Activated T-cell treated with anti-CD3 and anti-CD28 coated beads, Interleukin-2, amount 50 U/mL, for 72 hours (primary cell): ENCODE measurements around the gene AATF. TPM values are rescaled to one million over a fixed set of nuclear protein-coding genes. Genes with fewer than 3 reads are reported as not detected.
"Not testable (repeated sequence)": the region's sequence is repeated elsewhere in the genome, so short reads cannot be mapped to it uniquely, and the experiment has no call there.

Experiments used
- ATAC-seq, 2 donors: fragments of 150-1000 bp; cut with Tn5 transposase; replicated peaks in 1 of 2; 2 replicates each; pipeline ENCODE4 v1.10.0; 2021; ENCODE audit warnings: moderate library complexity in 2 of 2, mild to moderate bottlenecking in 1 of 2
- DNase-seq, 2 donors: peaks; one replicate each; pipeline ENCODE4 v3.0.0; 2021 to 2022; ENCODE audit warnings: mixed read lengths in 1 of 2
- H3K27ac Mint-ChIP-seq: one replicate; pipeline ENCODE4 v1.8.0; 2022; ENCODE audit warnings: mild to moderate bottlenecking, moderate library complexity, mixed read lengths
- H3K27me3 Mint-ChIP-seq: one replicate; pipeline ENCODE4 v1.8.0; 2022; ENCODE audit warnings: low read depth, mixed read lengths
- H3K36me3 Mint-ChIP-seq, 2 donors: one replicate each; pipeline ENCODE4 v1.8.0; 2022; ENCODE audit warnings: mixed read lengths in 2 of 2, mild to moderate bottlenecking in 1 of 2; ENCODE audit not compliant: insufficient read depth in 2 of 2
- H3K4me1 Mint-ChIP-seq: one replicate; pipeline ENCODE4 v1.8.0; 2022; ENCODE audit warnings: low read depth, mixed read lengths
- H3K4me3 Mint-ChIP-seq, 2 donors: one replicate each; pipeline ENCODE4 v1.8.0; 2022; ENCODE audit warnings: mild to moderate bottlenecking in 2 of 2, mixed read lengths in 2 of 2, moderate library complexity in 2 of 2
- H3K9me3 Mint-ChIP-seq, 2 donors: one replicate each; pipeline ENCODE4 v1.8.0; 2022; ENCODE audit warnings: mixed read lengths in 2 of 2
- total RNA-seq, 2 donors: library from RNA; stranded (reverse); gene quantifications; one replicate each; pipeline ENCODE4 v1.2.3, GENCODE V29; 2022

AATF gene
- total RNA-seq, 2 donors from 2014 or later: 85.1 to 91.9 TPM

DNA sequence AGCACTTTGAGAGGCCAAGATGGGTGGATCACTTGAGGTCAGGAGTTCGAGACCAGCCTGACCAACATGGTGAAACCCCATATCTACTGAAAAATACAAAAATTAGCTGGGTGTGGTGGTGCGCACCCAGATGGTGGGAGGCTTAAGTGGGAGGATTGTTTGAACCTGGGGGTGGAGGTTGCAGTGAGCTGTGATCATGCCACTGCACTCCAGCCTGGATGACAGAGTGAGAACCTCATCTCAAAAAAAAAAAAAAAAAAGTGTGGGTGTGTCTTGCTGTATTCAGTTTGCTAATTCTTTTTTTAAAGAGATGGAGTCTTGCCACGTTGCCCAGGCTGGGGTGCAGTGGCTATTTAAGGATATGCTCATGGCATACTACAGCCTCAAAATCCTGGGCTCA, 124.7 kb downstream of the AATF start:
- ATAC-seq, DNase-seq, H3K9me3 Mint-ChIP-seq, H3K4me3 Mint-ChIP-seq, H3K4me1 Mint-ChIP-seq, H3K27me3 Mint-ChIP-seq, H3K27ac Mint-ChIP-seq, H3K36me3 Mint-ChIP-seq: not testable (repeated sequence)

DNA sequence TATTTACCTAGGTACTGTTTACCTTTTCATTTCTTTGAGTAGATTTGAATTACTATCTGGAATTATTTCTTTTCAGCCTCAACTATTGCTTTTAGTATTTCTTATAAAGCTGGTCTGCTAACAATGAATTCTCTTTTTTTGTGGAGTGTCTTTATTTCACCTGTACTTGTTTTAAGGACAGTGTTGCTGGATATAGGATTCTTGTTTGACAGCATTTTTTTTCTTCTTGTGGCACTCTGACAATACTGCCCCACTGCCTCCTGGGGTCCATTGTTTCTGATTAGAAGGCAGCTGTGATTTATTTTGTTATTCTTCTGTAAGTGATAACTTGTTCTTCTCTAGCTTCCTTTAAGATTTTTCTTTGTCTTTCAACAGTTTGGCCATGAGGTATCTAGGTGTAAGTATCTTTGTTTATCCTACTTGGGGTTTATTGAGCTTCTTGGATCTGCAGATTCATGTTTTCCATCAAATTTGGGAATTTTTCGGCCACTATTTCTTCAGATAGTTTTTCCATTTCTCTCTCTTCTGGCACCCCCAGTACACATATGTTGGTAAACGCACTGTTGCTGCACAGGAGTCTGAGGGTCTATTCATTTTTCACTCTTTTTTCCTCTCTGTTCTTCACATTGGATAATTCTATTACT, 130.4 kb downstream of the AATF start:
- ATAC-seq: no peak
- Mint-ChIP-seq H3K36me3 (peaks cover 2 to 4% of the 10 kb centered on the region in 2 donors), H3K9me3 (peaks cover 3 to 6% of the 10 kb centered on the region in 2 donors), H3K4me1 (no peaks in the 10 kb centered on the region), H3K27me3 (no peaks in the 10 kb centered on the region), H3K4me3 (no peak overlapping the region), H3K27ac (no peak overlapping the region)
- DNase-seq: no peak

DNA sequence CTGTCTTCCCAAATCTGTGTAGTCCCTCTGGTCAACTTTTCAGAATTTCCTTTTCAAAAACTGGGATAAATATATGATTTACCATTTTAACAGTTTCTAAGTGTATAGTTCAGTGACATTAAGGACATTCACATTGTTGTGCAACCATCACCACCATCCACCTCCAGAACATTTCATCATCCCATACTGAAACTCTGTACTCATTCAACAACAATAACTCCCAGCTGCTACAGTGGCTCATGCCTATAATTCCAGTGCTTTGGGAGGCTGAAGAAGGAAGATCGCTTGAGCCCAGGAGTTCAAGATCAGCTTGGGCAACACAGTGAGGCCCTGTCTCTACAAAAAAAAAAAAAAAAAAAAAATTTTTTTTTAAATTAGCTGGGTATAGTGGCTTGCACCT, 131.0 kb downstream of the AATF start:
- DNase-seq (no peak), ATAC-seq (no peak)
- Mint-ChIP-seq H3K9me3 (peaks cover 3 to 6% of the 10 kb centered on the region in 2 donors), H3K27me3 (no peaks in the 10 kb centered on the region), H3K36me3 (peaks cover 2 to 4% of the 10 kb centered on the region in 2 donors), H3K4me3 (no peak overlapping the region), H3K27ac (no peak overlapping the region), H3K4me1 (no peaks in the 10 kb centered on the region)

DNA sequence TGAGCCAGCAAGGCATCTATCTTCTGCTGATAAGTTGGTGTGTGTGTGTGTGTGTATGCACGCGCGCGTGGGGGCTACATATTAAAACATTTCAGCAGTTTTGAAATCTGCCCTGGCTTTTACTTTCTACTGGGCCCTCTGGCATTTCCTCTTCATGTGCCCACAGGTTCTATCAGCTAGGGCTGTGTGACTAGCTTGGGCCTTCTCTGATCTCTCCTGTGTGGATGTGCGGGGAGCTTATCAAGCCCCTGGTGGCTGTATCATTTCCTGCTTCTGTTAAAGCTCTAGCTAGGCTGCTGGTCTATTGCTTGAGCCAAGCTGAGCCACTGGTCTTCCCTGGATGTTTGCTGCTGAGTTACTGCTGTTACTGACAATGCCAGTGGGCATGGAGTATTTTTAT, 132.5 kb downstream of the AATF start:
- DNase-seq (no peak), ATAC-seq (no peak)
- peaks cover 3 to 6% of the 10 kb centered on the region in 2 donors for H3K9me3 Mint-ChIP-seq
- H3K4me3 Mint-ChIP-seq: no peak overlapping the region
- H3K4me1 Mint-ChIP-seq: no peaks in the 10 kb centered on the region
- H3K27me3 Mint-ChIP-seq: no peaks in the 10 kb centered on the region
- peaks cover 2 to 4% of the 10 kb centered on the region in 2 donors for H3K36me3 Mint-ChIP-seq
- no peak overlapping the region for H3K27ac Mint-ChIP-seq

DNA sequence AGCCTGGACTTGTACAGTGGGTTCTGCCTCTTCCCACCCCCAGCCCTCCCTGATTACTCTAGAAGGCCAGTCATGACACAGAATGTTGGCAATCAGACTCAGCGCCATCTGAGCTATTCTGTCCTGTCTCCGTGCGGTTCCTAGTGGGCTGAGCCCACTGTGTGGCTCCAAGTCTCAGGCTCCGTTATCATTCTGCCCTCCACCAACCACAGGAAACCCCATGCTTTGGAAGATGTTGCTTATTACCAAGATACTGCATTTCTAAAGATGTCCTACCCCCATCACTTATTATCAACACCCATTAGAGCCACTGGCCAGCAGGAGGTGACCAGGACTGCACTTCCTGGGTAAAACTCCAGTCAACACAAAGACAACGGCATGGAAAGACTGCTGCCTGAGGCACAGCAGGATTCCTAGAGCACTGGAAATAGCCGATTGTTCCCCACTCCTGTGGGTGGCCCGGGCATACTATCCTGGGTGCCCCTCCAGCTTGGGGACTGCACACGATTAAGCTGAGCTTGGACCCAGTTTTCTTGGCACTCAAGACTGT, 133.6 kb downstream of the AATF start:
- no peak overlapping the region for H3K27ac Mint-ChIP-seq
- H3K27me3 Mint-ChIP-seq: no peaks in the 10 kb centered on the region
- H3K9me3 Mint-ChIP-seq: peaks cover 3 to 6% of the 10 kb centered on the region in 2 donors
- ATAC-seq (no peak), DNase-seq (no peak)
- no peak overlapping the region for H3K4me3 Mint-ChIP-seq
- H3K36me3 Mint-ChIP-seq: peaks cover 2 to 12% of the 10 kb centered on the region in 2 donors
- H3K4me1 Mint-ChIP-seq: no peaks in the 10 kb centered on the region

DNA sequence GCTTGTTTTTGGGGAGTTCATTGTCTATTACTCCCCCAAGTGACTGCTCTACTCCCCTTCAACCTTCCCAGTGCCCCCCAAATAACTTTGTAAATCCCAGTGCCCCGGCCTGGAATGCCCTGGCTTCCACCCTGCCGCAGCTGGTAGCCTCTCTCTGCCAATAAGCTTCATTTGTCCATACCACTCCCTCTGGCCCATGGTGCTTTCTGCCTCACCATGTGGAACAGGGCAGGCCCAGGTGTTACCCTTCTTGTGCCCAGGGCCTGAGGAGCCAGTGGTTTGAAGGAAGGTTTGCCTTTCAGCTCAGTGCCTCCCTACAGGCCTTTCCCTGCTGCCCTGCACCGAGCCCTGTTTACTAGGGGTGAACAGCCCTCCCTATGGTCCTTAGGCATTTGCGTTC, 134.2 kb downstream of the AATF start:
- Mint-ChIP-seq H3K27me3 (no peaks in the 10 kb centered on the region), H3K4me1 (no peaks in the 10 kb centered on the region), H3K27ac (no peak overlapping the region), H3K36me3 (peaks cover 4 to 18% of the 10 kb centered on the region in 2 donors), H3K4me3 (no peak overlapping the region), H3K9me3 (peaks cover 3 to 6% of the 10 kb centered on the region in 2 donors)
- DNase-seq (no peak), ATAC-seq (no peak)

DNA sequence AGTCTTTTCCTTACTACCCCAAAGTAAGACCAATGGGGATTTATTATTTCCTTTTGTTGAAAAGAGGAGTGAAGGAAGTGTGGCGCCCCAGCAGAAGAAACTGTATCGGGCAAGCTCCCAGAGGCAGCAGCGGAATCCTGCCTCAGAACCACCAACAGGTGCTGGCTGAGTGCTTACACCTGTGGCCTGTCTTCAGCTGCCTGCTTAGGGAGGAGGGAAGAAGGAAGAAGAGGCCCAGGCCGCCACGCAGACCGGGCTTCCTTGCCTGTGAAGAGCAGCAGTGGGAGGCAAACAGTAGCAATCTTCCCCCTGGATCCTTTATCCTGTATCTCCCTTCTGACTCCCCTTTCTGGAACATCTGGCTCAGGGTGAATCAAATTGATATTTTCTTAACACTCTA, 134.7 kb downstream of the AATF start:
- Mint-ChIP-seq H3K27me3 (no peaks in the 10 kb centered on the region), H3K4me3 (no peak overlapping the region), H3K9me3 (peaks cover 3 to 6% of the 10 kb centered on the region in 2 donors), H3K27ac (no peak overlapping the region), H3K36me3 (peaks cover 4 to 18% of the 10 kb centered on the region in 2 donors), H3K4me1 (peaks cover 3% of the 10 kb centered on the region)
- ATAC-seq: no peak
- no peak for DNase-seq

DNA sequence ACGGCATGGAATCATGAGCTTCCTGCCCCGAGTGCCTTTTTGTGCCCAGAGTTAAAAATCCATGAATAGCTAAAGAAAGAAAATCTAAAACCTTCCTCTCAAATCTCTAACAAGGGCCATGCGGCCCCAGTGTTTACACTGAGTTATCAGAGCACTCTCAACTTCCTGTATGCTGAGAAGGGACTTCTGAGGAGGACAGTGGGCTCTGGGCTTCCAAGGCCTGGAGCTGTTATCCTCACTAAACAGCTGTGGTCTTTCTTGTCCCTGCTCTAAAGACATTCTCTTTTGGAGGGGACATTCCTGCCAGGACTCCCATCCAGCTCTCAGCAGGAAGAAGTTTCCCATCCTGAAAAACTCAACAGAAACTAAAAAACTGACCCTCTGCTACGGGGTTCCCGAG, 135.6 kb downstream of the AATF start:
- DNase-seq: no peak
- Mint-ChIP-seq H3K27me3 (no peaks in the 10 kb centered on the region), H3K27ac (no peak overlapping the region), H3K4me3 (no peak overlapping the region), H3K36me3 (peaks cover 4 to 18% of the 10 kb centered on the region in 2 donors), H3K9me3 (peaks cover 3 to 4% of the 10 kb centered on the region in 2 donors), H3K4me1 (peaks cover 13% of the 10 kb centered on the region)
- ATAC-seq: no peak

DNA sequence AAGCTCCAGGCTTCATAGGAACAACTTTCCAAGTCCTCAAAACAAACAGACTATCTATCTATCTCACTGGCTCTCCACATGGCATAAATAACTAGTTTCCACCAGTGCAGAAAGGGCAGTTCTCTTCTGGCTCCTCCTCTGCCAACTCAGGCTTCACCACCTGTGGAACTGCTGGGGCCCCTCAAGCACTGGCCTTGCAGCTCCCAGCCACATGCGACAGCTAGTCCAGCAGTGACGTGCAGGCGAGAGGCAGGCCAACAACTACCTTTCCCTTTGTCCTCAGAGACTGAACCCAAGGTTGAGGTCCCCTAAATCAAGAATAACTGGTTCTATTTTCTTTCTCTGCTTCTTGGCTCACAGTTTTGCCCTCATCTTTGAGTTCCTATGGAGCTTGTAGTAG, 137.6 kb downstream of the AATF start:
- Mint-ChIP-seq H3K4me3 (no peak overlapping the region), H3K27me3 (no peaks in the 10 kb centered on the region), H3K4me1 (peaks cover 32% of the 10 kb centered on the region), H3K27ac (no peak overlapping the region), H3K36me3 (peaks cover 3 to 14% of the 10 kb centered on the region in 2 donors), H3K9me3 (no peaks in the 10 kb centered on the region)
- no peak for ATAC-seq
- no peak for DNase-seq

DNA sequence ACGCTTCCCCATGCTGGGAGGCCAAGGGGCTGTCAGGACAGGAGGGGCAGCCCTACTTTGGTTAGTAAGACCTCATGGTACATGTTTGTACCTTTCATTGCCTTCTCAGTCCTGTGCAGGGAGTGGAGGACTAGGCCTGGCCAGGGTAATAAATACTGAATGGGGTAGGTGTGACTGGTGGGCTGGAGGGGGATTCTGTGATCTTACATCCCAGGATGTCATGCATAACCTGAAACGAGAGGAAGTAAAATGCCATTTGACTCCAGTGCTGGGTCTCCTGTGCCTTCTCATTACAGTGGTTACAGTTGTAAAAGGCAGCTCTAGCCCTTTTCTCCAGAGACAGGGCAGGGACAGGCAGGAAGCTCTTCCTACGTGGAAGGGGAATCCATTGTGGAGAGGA, 138.2 kb downstream of the AATF start:
- ATAC-seq (no peak), DNase-seq (no peak)
- H3K27me3 Mint-ChIP-seq: no peaks in the 10 kb centered on the region
- peaks cover 36% of the 10 kb centered on the region for H3K4me1 Mint-ChIP-seq
- H3K4me3 Mint-ChIP-seq: no peak overlapping the region
- no peaks in the 10 kb centered on the region for H3K9me3 Mint-ChIP-seq
- H3K27ac Mint-ChIP-seq: no peak overlapping the region
- peaks cover 2 to 14% of the 10 kb centered on the region in 2 donors for H3K36me3 Mint-ChIP-seq

DNA sequence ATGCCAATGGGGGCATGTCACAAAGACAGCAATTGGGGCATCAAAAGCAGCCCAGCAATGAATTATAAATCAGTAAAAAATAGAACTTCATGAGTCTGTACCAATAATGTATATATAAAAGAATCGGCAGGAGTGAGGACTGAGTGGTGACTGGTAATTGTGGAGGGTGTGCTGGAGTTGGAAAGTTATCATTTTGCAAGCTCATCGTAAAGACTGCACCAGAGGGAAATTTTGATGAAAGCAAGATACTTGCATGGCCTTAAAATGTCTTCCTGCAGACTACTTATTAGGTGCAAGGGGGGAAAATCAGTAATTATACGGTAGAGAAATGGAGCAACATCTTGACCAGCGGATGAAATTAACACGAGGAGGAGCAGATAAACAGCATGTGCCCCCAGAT, 138.9 kb downstream of the AATF start:
- Mint-ChIP-seq H3K27ac (no peak overlapping the region), H3K27me3 (no peaks in the 10 kb centered on the region), H3K4me3 (no peak overlapping the region), H3K9me3 (no peaks in the 10 kb centered on the region), H3K4me1 (peaks cover 40% of the 10 kb centered on the region), H3K36me3 (peaks cover 2 to 14% of the 10 kb centered on the region in 2 donors)
- DNase-seq: no peak
- no peak for ATAC-seq

DNA sequence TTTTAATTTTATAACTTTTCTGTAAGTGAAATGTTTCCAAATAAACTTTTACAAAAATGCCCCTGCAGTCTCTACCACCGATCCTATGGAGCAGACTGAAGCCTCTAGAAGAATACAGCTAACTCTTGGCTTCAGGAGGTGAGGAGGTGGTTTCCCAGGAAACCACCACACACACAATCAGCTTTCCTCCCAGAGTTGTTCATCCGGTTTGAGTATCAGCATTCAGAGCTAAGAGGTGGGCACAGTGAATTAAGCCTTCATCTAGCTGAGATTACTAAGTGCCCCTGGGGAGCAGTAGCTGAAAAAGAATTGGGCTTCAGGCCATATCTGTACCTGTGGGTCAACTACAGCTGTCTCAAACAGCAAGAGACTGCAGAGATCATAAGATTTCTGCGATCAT, 139.7 kb downstream of the AATF start:
- ATAC-seq (peak in 1 of 2 donors; percentile 27), DNase-seq (no peak)
- Mint-ChIP-seq H3K4me1 (peaks cover 40% of the 10 kb centered on the region), H3K9me3 (no peaks in the 10 kb centered on the region), H3K27me3 (no peaks in the 10 kb centered on the region), H3K27ac (no peak overlapping the region), H3K36me3 (peaks cover 2 to 14% of the 10 kb centered on the region in 2 donors), H3K4me3 (no peak overlapping the region)

DNA sequence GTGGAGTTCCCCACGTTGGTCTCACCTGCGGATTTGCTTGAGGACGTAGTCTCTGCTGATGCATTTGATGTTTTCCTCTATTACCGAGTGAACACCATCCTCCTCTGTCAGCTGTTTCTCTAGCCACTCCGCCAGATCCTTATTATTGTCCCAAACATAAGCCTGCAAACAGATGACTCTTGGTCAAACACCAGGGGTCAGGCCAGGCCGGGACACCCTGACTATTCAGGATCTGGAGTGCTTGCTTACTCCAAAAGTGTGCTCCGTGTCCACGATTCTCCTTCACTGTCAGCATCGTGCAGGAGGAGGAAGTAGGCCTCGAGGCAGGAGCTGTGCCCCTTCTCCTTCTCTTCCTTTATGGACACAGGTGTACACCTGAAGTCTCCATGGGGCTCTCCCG, 140.2 kb downstream of the AATF start:
- Mint-ChIP-seq H3K36me3 (peaks cover 2 to 14% of the 10 kb centered on the region in 2 donors), H3K27ac (peak overlapping the region; percentile 93), H3K9me3 (no peaks in the 10 kb centered on the region), H3K4me1 (peaks cover 40% of the 10 kb centered on the region), H3K27me3 (no peaks in the 10 kb centered on the region), H3K4me3 (no peak overlapping the region)
- DNase-seq (no peak), ATAC-seq (no peak)

DNA sequence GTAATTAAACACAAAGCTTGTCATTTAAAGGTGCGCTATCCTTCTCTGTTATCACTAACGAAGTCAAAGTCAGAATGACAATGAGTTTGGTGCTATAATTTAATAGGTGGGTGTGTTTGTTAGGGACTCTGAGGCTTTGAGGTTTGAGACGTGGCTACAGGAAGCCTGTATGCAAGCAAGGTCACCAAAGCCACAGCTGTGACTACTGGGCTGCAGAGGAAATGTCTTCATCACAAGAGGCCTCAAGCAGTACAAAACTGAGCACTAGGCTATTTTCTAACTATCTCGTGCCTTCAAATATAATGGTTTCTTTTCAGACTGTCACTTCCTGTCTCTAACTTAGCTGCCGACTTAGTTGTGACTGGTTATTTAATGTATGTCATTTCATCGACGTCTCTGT, 141.2 kb downstream of the AATF start:
- no peaks in the 10 kb centered on the region for H3K9me3 Mint-ChIP-seq
- peaks cover 2 to 16% of the 10 kb centered on the region in 2 donors for H3K36me3 Mint-ChIP-seq
- peaks cover 40% of the 10 kb centered on the region for H3K4me1 Mint-ChIP-seq
- ATAC-seq (peak; percentile 93 to 94), DNase-seq (peak; percentile 45 to 55)
- H3K4me3 Mint-ChIP-seq: peak overlapping the region; percentile 1 to 66
- no peaks in the 10 kb centered on the region for H3K27me3 Mint-ChIP-seq
- H3K27ac Mint-ChIP-seq: peak overlapping the region; percentile 93
